HEK293 (cell line): ENCODE measurements around the gene AFF1.

Experiments
- CTCF ChIA-PET: fragments of 350-600 bp; formaldehyde crosslinking; extraction: SDS; loops from one replicate; lab custom pipeline; 2021; ENCODE audit warnings: antibody characterized with exemption; lab: Yijun Ruan, JAX
- POLR2A ChIA-PET: fragments of 300-600 bp; formaldehyde crosslinking; extraction: SDS; loops from one replicate; lab custom pipeline; 2020; ENCODE audit warnings: antibody characterized with exemption, inconsistent platforms; lab: Yijun Ruan, JAX
- H3K27ac ChIP-seq: fragments of 200-500 bp; sonication (Bioruptor generic); 2 replicates; pipeline ENCODE4 v1.5.1; 2014; ENCODE audit warnings: low read depth, low read length, control low read depth, inconsistent platforms; ENCODE audit errors: extremely low read depth
- H3K36me3 ChIP-seq, 2 experiments: fragments of 200-500 bp in 1 of 2; sonication (Bioruptor generic) in 1 of 2; 1 replicate in 1 of 2; 2 replicates in 1 of 2; pipeline ENCODE4 v1.5.1; 2014 to 2017; ENCODE audit warnings: inconsistent platforms in 2 of 2, low read length in 2 of 2; ENCODE audit not compliant: control insufficient read depth in 2 of 2, insufficient read depth in 1 of 2
- H3K4me1 ChIP-seq: fragments of 200-500 bp; sonication (Bioruptor generic); 2 replicates; pipeline ENCODE4 v1.5.1; 2014; ENCODE audit warnings: mild to moderate bottlenecking, low read length, inconsistent platforms; ENCODE audit not compliant: control insufficient read depth, insufficient read depth
- H3K4me3 ChIP-seq: 2 replicates; pipeline ENCODE4 v1.5.1; 2011; ENCODE audit warnings: low read depth, mild to moderate bottlenecking, control low read depth, low read length, moderate library complexity
- H3K9me3 ChIP-seq: fragments of 200-500 bp; sonication (Bioruptor generic); 2 replicates; pipeline ENCODE4 v1.5.1; 2014; ENCODE audit warnings: low read depth, low read length, inconsistent platforms; ENCODE audit not compliant: control insufficient read depth, insufficient read depth
- PRDM1 ChIP-seq: fragments of 450-650 bp; formaldehyde crosslinking; IDR thresholded peaks from 2 replicates; pipeline ENCODE4; 2016; ENCODE audit warnings: missing biosample characterization, missing genetic modification characterization
- ZBTB20 ChIP-seq: fragments of 450-650 bp; formaldehyde crosslinking; IDR thresholded peaks from 2 replicates; pipeline ENCODE4 v1.5.1; 2016; ENCODE audit warnings: missing biosample characterization, missing genetic modification characterization
- ZBTB8A ChIP-seq: fragments of 450-650 bp; formaldehyde crosslinking; IDR thresholded peaks from 2 replicates; pipeline ENCODE4 v1.5.1; 2016; ENCODE audit warnings: missing biosample characterization, missing genetic modification characterization
- ZNF19 ChIP-seq: fragments of 450-650 bp; formaldehyde crosslinking; IDR thresholded peaks from 2 replicates; pipeline ENCODE4; 2016; ENCODE audit warnings: missing biosample characterization, missing genetic modification characterization, low read depth
- ZNF529 ChIP-seq: fragments of 450-650 bp; formaldehyde crosslinking; IDR thresholded peaks from 2 replicates; pipeline ENCODE4 v1.5.1; 2017; ENCODE audit warnings: missing genetic modification characterization, missing biosample characterization; ENCODE audit not compliant: insufficient replicate concordance
- ZNF658 ChIP-seq: fragments of 450-650 bp; formaldehyde crosslinking; IDR thresholded peaks from 2 replicates; pipeline ENCODE4; 2016; ENCODE audit warnings: missing biosample characterization, missing genetic modification characterization
- ZNF701 ChIP-seq: fragments of 450-650 bp; formaldehyde crosslinking; IDR thresholded peaks from 2 replicates; pipeline ENCODE4 v1.5.1; 2016; ENCODE audit warnings: missing biosample characterization, missing genetic modification characterization
- ZNF791 ChIP-seq: fragments of 450-650 bp; formaldehyde crosslinking; IDR thresholded peaks from 2 replicates; pipeline ENCODE4 v1.5.1; 2016; ENCODE audit warnings: missing biosample characterization, missing genetic modification characterization
- TF ChIP-seq, protein P1 (sequence below): fragments of 450-650 bp; formaldehyde crosslinking; IDR thresholded peaks from 2 replicates; pipeline ENCODE4 v1.5.1; 2016; ENCODE audit warnings: missing biosample characterization, missing genetic modification characterization
- TF ChIP-seq, protein P2 (sequence below): fragments of 450-650 bp; formaldehyde crosslinking; IDR thresholded peaks from 2 replicates; pipeline ENCODE4 v1.5.1; 2016; ENCODE audit warnings: missing biosample characterization, missing genetic modification characterization
- TF ChIP-seq, protein P3 (sequence below): fragments of 450-650 bp; formaldehyde crosslinking; IDR thresholded peaks from 2 replicates; pipeline ENCODE4 v1.5.1; 2016; ENCODE audit warnings: missing biosample characterization, missing genetic modification characterization
- TF ChIP-seq, protein P4 (sequence below): fragments of 450-650 bp; formaldehyde crosslinking; IDR thresholded peaks from 2 replicates; pipeline ENCODE4 v1.5.1; 2017; ENCODE audit warnings: missing biosample characterization, missing genetic modification characterization
- TF ChIP-seq, protein P5 (sequence below): fragments of 450-650 bp; formaldehyde crosslinking; IDR thresholded peaks from 2 replicates; pipeline ENCODE4 v1.5.1; 2016; ENCODE audit warnings: missing biosample characterization, missing genetic modification characterization
- TF ChIP-seq, protein P6 (sequence below): fragments of 450-650 bp; formaldehyde crosslinking; IDR thresholded peaks from 2 replicates; pipeline ENCODE4 v1.5.1; 2016; ENCODE audit warnings: missing biosample characterization, missing genetic modification characterization

The AFF1 gene

DNA sequence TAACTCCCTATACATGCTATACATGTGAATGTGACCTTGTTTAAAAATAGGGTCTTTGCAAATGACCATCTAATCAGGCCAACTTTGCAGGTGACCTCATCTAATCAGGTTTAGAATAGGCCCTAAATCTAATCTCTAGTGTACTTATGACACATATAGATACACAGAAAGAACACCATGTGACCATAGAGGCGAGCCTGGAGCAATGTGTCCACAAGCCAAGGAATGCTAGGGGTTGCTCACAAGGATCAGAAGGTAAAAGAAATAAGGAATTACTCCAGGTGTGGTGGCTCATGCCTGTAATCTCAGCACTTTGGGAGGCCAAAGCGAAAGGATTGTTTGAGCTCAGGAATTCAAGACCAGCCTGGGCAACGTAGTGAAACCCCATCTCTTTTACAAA lies 32.9 kb upstream of the AFF1 start:
- Histone ChIP-seq H3K4me1 (no peaks in the 10 kb centered on the region), H3K36me3 (no peaks in the 10 kb centered on the region), H3K27ac (no peak overlapping the region)
- CTCF ChIA-PET: no interaction called here
- TF ChIP-seq ZNF791 (tag by site-specific recombination) (no peak), ZBTB8A (tag by site-specific recombination) (no peak)
- TF ChIP-seq, protein P1, sequence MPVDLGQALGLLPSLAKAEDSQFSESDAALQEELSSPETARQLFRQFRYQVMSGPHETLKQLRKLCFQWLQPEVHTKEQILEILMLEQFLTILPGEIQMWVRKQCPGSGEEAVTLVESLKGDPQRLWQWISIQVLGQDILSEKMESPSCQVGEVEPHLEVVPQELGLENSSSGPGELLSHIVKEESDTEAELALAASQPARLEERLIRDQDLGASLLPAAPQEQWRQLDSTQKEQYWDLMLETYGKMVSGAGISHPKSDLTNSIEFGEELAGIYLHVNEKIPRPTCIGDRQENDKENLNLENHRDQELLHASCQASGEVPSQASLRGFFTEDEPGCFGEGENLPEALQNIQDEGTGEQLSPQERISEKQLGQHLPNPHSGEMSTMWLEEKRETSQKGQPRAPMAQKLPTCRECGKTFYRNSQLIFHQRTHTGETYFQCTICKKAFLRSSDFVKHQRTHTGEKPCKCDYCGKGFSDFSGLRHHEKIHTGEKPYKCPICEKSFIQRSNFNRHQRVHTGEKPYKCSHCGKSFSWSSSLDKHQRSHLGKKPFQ: no peak
- TF ChIP-seq, protein P2, sequence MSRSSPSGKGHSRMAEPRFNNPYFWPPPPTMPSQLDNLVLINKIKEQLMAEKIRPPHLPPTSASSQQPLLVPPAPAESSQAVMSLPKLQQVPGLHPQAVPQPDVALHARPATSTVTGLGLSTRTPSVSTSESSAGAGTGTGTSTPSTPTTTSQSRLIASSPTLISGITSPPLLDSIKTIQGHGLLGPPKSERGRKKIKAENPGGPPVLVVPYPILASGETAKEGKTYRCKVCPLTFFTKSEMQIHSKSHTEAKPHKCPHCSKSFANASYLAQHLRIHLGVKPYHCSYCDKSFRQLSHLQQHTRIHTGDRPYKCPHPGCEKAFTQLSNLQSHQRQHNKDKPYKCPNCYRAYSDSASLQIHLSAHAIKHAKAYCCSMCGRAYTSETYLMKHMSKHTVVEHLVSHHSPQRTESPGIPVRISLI (tag by site-specific recombination): no peak
- TF ChIP-seq, all 188 proteins: peak for 0
- Histone ChIP-seq H3K4me3 (no peak overlapping the region), H3K9me3 (no peaks in the 10 kb centered on the region)
- POLR2A ChIA-PET: interaction anchor here (0.7 kb wide), 1 partner anchor 18 kb away, joined by 6 read pairs; no protein-coding TSS in a partner anchor

DNA sequence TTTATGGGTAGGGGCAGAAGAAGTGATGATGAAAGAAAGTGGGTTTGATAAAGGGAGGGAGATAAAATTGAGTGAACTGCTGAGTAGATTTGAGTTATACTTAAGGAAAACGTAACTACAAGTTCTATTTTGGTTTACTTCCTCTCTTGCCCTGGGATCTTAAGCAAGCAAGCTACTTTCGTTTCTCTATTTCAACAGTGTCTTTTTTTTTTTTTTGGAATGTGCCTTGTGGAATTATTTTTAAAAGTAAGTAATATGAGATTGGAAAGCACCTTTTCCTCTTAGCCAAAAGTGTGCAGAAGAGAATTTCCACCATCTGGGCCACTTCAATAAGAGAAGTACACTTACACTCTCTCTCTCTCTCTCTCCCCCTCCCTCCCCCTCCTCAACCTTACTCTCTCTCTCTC lies 26.6 kb upstream of the AFF1 start:
- no peak overlapping the region for H3K27ac ChIP-seq

DNA sequence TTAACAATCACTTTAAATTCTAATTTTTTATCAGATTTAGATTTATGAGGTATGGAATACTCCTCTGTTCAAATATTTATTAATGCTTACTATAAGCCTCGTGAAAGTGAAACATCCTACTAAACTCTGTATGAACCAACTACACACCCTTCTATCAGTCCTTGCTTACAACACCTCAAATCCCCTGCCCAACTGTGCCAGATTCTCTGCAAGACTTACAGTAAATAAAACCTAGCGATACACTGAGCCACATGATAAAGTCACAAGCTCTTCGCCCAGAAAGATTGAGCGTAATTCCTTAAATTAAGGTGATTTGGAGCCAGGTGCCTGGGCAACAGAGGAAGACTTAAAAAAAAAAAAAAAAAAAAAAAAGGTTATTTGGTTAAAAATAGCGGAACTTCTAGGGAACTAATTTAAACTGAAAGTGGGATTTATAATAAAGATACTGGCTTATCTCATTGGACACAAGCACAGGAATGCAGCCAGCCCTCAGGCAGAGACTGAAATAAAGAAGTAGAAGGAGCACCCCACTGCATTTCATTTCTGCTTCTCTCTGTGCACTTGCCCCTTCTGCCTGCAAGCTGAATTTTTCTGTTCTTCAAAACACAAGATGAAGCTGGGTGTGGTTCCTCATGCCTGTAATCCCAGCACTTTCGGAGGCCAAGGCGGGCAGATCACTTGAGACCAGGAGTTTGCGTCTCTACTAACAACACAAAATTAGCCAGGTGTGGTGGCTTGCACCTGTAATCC lies 25.1 kb upstream of the AFF1 start:
- Histone ChIP-seq H3K4me3 (no peak overlapping the region), H3K27ac (no peak overlapping the region), H3K4me1 (no peaks in the 10 kb centered on the region), H3K9me3 (no peaks in the 10 kb centered on the region), H3K36me3 (no peaks in the 10 kb centered on the region)
- ChIA-PET CTCF (interaction anchor here (0.8 to 3.6 kb wide), 4 partner anchors 11 to 619 kb away, joined by 4 to 25 read pairs (median 5); no protein-coding TSS in a partner anchor), POLR2A (interaction anchor here (0.7 kb wide), 1 partner anchor 11 kb away, joined by 6 read pairs; no protein-coding TSS in a partner anchor)
- TF ChIP-seq ZBTB20 (tag by site-specific recombination) (0 out of 2 replicates have a peak, but pooled peaks have one; percentile 23), ZNF19 (tag by site-specific recombination) (no peak)

More for the DNA sequence above, 26.6 kb upstream of the AFF1 start:
- Histone ChIP-seq H3K36me3 (no peaks in the 10 kb centered on the region), H3K4me1 (no peaks in the 10 kb centered on the region), H3K4me3 (no peak overlapping the region), H3K9me3 (no peaks in the 10 kb centered on the region)
- ChIA-PET POLR2A (no interaction called here), CTCF (interaction anchor here (0.7 to 0.8 kb wide), 2 partner anchors 12 to 103 kb away, joined by 3 read pairs; no protein-coding TSS in a partner anchor)
- TF ChIP-seq, protein P3, sequence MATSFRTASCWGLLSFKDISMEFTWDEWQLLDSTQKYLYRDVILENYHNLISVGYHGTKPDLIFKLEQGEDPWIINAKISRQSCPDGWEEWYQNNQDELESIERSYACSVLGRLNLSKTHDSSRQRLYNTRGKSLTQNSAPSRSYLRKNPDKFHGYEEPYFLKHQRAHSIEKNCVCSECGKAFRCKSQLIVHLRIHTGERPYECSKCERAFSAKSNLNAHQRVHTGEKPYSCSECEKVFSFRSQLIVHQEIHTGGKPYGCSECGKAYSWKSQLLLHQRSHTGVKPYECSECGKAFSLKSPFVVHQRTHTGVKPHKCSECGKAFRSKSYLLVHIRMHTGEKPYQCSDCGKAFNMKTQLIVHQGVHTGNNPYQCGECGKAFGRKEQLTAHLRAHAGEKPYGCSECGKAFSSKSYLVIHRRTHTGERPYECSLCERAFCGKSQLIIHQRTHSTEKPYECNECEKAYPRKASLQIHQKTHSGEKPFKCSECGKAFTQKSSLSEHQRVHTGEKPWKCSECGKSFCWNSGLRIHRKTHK (tag by site-specific recombination): no peak
- no peak for TF ChIP-seq ZBTB20 (tag by site-specific recombination)
- TF ChIP-seq, protein P4, sequence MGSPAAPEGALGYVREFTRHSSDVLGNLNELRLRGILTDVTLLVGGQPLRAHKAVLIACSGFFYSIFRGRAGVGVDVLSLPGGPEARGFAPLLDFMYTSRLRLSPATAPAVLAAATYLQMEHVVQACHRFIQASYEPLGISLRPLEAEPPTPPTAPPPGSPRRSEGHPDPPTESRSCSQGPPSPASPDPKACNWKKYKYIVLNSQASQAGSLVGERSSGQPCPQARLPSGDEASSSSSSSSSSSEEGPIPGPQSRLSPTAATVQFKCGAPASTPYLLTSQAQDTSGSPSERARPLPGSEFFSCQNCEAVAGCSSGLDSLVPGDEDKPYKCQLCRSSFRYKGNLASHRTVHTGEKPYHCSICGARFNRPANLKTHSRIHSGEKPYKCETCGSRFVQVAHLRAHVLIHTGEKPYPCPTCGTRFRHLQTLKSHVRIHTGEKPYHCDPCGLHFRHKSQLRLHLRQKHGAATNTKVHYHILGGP (tag by site-specific recombination): no peak

DNA sequence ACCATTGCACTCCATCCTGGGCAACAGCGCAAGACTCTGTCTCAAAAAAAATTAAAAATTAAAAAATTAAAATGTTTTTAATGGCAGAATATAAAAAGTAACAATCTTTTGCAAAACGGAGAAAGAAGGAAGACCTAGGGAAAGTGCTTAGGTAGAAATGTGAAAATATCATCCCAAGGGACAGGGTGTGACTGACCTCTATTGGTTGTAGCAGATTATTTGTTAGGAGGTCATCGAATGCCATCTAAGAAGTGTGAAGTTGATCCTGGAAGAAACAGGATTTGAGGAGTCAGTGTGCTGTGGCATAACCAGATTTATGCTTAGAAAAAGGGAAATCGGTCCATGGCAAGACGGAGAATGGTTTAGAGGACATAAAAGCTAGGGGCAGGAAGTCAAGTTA lies 24.4 kb upstream of the AFF1 start:
- H3K36me3 ChIP-seq: no peaks in the 10 kb centered on the region
- POLR2A ChIA-PET: no interaction called here
- CTCF ChIA-PET: interaction anchor here (0.9 to 3.6 kb wide), 2 partner anchors 11 to 620 kb away, joined by 4 to 25 read pairs; no protein-coding TSS in a partner anchor
- no peak overlapping the region for H3K4me3 ChIP-seq
- no peak overlapping the region for H3K27ac ChIP-seq
- no peaks in the 10 kb centered on the region for H3K4me1 ChIP-seq
- no peaks in the 10 kb centered on the region for H3K9me3 ChIP-seq
- TF ChIP-seq PRDM1 (tag by site-specific recombination) (no peak), ZNF701 (tag by site-specific recombination) (no peak), ZNF529 (tag by site-specific recombination) (no peak), ZNF658 (tag by site-specific recombination) (no peak)
- TF ChIP-seq, protein P5, sequence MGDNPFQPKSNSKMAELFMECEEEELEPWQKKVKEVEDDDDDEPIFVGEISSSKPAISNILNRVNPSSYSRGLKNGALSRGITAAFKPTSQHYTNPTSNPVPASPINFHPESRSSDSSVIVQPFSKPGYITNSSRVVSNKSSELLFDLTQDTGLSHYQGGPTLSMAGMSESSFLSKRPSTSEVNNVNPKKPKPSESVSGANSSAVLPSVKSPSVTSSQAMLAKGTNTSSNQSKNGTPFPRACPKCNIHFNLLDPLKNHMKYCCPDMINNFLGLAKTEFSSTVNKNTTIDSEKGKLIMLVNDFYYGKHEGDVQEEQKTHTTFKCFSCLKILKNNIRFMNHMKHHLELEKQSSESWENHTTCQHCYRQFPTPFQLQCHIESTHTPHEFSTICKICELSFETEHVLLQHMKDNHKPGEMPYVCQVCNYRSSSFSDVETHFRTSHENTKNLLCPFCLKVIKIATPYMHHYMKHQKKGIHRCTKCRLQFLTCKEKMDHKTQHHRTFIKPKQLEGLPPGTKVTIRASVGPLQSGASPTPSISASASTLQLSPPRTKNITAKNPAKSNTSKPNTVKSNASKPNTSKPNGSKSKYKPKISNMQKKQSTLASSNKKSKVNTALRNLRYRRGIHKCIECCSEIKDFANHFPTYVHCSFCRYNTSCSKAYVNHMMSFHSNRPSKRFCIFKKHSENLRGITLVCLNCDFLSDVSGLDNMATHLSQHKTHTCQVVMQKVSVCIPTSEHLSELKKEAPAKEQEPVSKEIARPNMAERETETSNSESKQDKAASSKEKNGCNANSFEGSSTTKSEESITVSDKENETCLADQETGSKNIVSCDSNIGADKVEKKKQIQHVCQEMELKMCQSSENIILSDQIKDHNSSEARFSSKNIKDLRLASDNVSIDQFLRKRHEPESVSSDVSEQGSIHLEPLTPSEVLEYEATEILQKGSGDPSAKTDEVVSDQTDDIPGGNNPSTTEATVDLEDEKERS (tag by site-specific recombination): no peak
- TF ChIP-seq, protein P4 (tag by site-specific recombination): no peak
- TF ChIP-seq, protein P6, sequence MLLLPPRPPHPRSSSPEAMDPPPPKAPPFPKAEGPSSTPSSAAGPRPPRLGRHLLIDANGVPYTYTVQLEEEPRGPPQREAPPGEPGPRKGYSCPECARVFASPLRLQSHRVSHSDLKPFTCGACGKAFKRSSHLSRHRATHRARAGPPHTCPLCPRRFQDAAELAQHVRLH (tag by site-specific recombination): no peak
